Prostate gland (tissue), 2 donors: Measurements from ENCODE around the gene VPS36.

Source experiments
- POLR2A ChIP-seq: fragments of 450-650 bp; IDR thresholded peaks from one replicate; pipeline ENCODE4 v1.6.1; 2016; ENCODE audit warnings: antibody characterized with exemption, mild to moderate bottlenecking
- POLR2AphosphoS5 ChIP-seq: sonication (generic); formaldehyde crosslinking; IDR thresholded peaks from one replicate; pipeline ENCODE4 v1.6.1; 2017; ENCODE audit warnings: antibody characterized with exemption
- TF ChIP-seq, protein P1 (sequence below), 4 experiments: fragments of 200-600 bp in 2 of 4; fragments of 450-650 bp in 2 of 4; sonication (generic) in 2 of 4; IDR thresholded peaks; 1 replicate in 3 of 4; 2 replicates in 1 of 4; pipeline ENCODE4 v1.5.1; 2016 to 2019; ENCODE audit warnings: antibody characterized with exemption in 4 of 4, mild to moderate bottlenecking in 2 of 4, moderate library complexity in 2 of 4

GRCh38 chr13:52406629-52407028 is 43.8 kb downstream of the VPS36 start:
- TF ChIP-seq, protein P1, sequence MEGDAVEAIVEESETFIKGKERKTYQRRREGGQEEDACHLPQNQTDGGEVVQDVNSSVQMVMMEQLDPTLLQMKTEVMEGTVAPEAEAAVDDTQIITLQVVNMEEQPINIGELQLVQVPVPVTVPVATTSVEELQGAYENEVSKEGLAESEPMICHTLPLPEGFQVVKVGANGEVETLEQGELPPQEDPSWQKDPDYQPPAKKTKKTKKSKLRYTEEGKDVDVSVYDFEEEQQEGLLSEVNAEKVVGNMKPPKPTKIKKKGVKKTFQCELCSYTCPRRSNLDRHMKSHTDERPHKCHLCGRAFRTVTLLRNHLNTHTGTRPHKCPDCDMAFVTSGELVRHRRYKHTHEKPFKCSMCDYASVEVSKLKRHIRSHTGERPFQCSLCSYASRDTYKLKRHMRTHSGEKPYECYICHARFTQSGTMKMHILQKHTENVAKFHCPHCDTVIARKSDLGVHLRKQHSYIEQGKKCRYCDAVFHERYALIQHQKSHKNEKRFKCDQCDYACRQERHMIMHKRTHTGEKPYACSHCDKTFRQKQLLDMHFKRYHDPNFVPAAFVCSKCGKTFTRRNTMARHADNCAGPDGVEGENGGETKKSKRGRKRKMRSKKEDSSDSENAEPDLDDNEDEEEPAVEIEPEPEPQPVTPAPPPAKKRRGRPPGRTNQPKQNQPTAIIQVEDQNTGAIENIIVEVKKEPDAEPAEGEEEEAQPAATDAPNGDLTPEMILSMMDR (IDR thresholded peaks at IDR 0.05): no peak
- TF ChIP-seq POLR2AphosphoS5: no peak
- no peak for TF ChIP-seq POLR2A
